ENCODE measurements around the gene GNAS-AS1. TPM values are rescaled to one million over a fixed set of nuclear protein-coding genes. Genes with fewer than 3 reads are reported as not detected.

Gene GNAS-AS1
- total and polyA plus RNA-seq, 2 donors (not counting 1 experiment from before 2014, with no cell fraction given), result 1.5 TPM; not detected in 1

- H3K4me1 ChIP-seq (ENCODE audit: control insufficient read depth in 2 of 2, insufficient read depth in 2 of 2, low read length in 2 of 2), result no peaks in the 10 kb centered on the region
- H3K4me2 ChIP-seq (replicated peaks; ENCODE audit: low read depth, low read length, poor library complexity, severe bottlenecking), result no peak overlapping the region
- ChIA-PET CTCF (no interaction called here), POLR2A (no interaction called here)
- WGBS (ENCODE audit: insufficient coverage), result 94% methylated on average over 6 of the region's 10 CpGs
- DNase-seq, result no peak
- H4K20me1 ChIP-seq (ENCODE audit: control insufficient read depth, insufficient read depth, low read length, poor library complexity, severe bottlenecking), result no peaks in the 10 kb centered on the region
- TF ChIP-seq CTCF (IDR thresholded peaks at IDR 0.05), result no peak
- no peak for TF ChIP-seq EZH2 (IDR thresholded peaks at IDR 0.05; ENCODE audit: borderline replicate concordance, insufficient read depth, low read depth, low read length, poor library complexity, severe bottlenecking)
- no peaks in the 10 kb centered on the region for H3K36me3 ChIP-seq (replicated peaks in 1 of 2; ENCODE audit: control extremely low read depth in 1 of 2, control insufficient read depth in 1 of 2, extremely low read depth in 1 of 2, insufficient read depth in 2 of 2, low read length in 1 of 2)
- H3K27me3 ChIP-seq (replicated peaks in 1 of 4; ENCODE audit: control extremely low read depth in 1 of 4, control insufficient read depth in 3 of 4, insufficient read depth in 4 of 4, low read length in 3 of 4), result peaks cover 0 to 5% (median 2%) of the 10 kb centered on the region in 4 experiments
- Mint-ChIP-seq H3K4me1 (no peaks in the 10 kb centered on the region), H3K27me3 (peaks cover 13% of the 10 kb centered on the region), H3K27ac (no peak overlapping the region), H3K4me3 (no peak overlapping the region), H3K9me3 (ENCODE audit: insufficient read depth) (no peaks in the 10 kb centered on the region)
- no peak overlapping the region for H3K9ac ChIP-seq (ENCODE audit: low read length)
- intact Hi-C loops (cut with micrococcal nuclease), result no loop called here
- ATAC-seq (ENCODE audit: low read depth), result no peak
- H2AFZ ChIP-seq (ENCODE audit: insufficient read depth, low read depth, low read length, poor library complexity, severe bottlenecking), result no peak overlapping the region
- no peak overlapping the region for H3K4me3 ChIP-seq (ENCODE audit: control extremely low read depth in 1 of 5, extremely low read depth in 1 of 5, insufficient read depth in 1 of 5, low read depth in 2 of 5, low read length in 4 of 5)
- H3K79me2 ChIP-seq (ENCODE audit: control insufficient read depth, insufficient read depth, low read length), result no peaks in the 10 kb centered on the region
- no peak overlapping the region for H3K27ac ChIP-seq (ENCODE audit: low read length in 2 of 2)
- H3K9me3 ChIP-seq (ENCODE audit: control extremely low read depth in 1 of 3, control insufficient read depth in 2 of 3, insufficient read depth in 1 of 3, low read length in 2 of 3), result no peaks in the 10 kb centered on the region
These were observed 16.8 kb downstream of the GNAS-AS1 start for GRCh38 chr20:58833921-58834320.

- no peak overlapping the region for H3K27ac ChIP-seq (ENCODE audit: low read length in 2 of 2)
- H4K20me1 ChIP-seq (ENCODE audit: control insufficient read depth, insufficient read depth, low read length, poor library complexity, severe bottlenecking), result no peaks in the 10 kb centered on the region
- no peak overlapping the region for H3K4me3 Mint-ChIP-seq
- H3K4me2 ChIP-seq (replicated peaks; ENCODE audit: low read depth, low read length, poor library complexity, severe bottlenecking), result no peak overlapping the region
- H3K79me2 ChIP-seq (ENCODE audit: control insufficient read depth, insufficient read depth, low read length), result no peaks in the 10 kb centered on the region
- no peak overlapping the region for H3K27ac Mint-ChIP-seq
- no peak overlapping the region for H3K9ac ChIP-seq (ENCODE audit: low read length)
- peaks cover 4% of the 10 kb centered on the region for H3K27me3 Mint-ChIP-seq
- ATAC-seq (ENCODE audit: low read depth), result no peak
- H3K27me3 ChIP-seq (replicated peaks in 1 of 4; ENCODE audit: control extremely low read depth in 1 of 4, control insufficient read depth in 3 of 4, insufficient read depth in 4 of 4, low read length in 3 of 4), result peaks cover 0 to 5% (median 2%) of the 10 kb centered on the region in 4 experiments
- H2AFZ ChIP-seq (ENCODE audit: insufficient read depth, low read depth, low read length, poor library complexity, severe bottlenecking), result no peak overlapping the region
- no peak overlapping the region for H3K4me3 ChIP-seq (ENCODE audit: control extremely low read depth in 1 of 5, extremely low read depth in 1 of 5, insufficient read depth in 1 of 5, low read depth in 2 of 5, low read length in 4 of 5)
- ChIA-PET POLR2A (no interaction called here), CTCF (no interaction called here)
- H3K9me3 Mint-ChIP-seq (ENCODE audit: insufficient read depth), result no peaks in the 10 kb centered on the region
- no peak for DNase-seq
- H3K4me1 ChIP-seq (ENCODE audit: control insufficient read depth in 2 of 2, insufficient read depth in 2 of 2, low read length in 2 of 2), result no peaks in the 10 kb centered on the region
- no peaks in the 10 kb centered on the region for H3K9me3 ChIP-seq (ENCODE audit: control extremely low read depth in 1 of 3, control insufficient read depth in 2 of 3, insufficient read depth in 1 of 3, low read length in 2 of 3)
- H3K36me3 ChIP-seq (replicated peaks in 1 of 2; ENCODE audit: control extremely low read depth in 1 of 2, control insufficient read depth in 1 of 2, extremely low read depth in 1 of 2, insufficient read depth in 2 of 2, low read length in 1 of 2), result no peaks in the 10 kb centered on the region
- H3K4me1 Mint-ChIP-seq, result no peaks in the 10 kb centered on the region
- intact Hi-C loops (cut with micrococcal nuclease), result no loop called here
- WGBS (ENCODE audit: insufficient coverage), result 85% methylated on average over 3 of the region's 4 CpGs
- TF ChIP-seq CTCF (IDR thresholded peaks at IDR 0.05) (no peak), EZH2 (IDR thresholded peaks at IDR 0.05; ENCODE audit: borderline replicate concordance, insufficient read depth, low read depth, low read length, poor library complexity, severe bottlenecking) (no peak)
These were observed 18.2 kb downstream of the GNAS-AS1 start for GRCh38 chr20:58832457-58832856.

All from B cell (primary cell).